DOHH2 (cell line): ENCODE results near the gene XIST.

ENCODE experiments used
- EZH2phosphoT487 ChIP-seq: fragments of 200-600 bp; sonication (generic); IDR thresholded peaks from 2 replicates; pipeline ENCODE4 v1.6.1; 2017; ENCODE audit warnings: borderline replicate concordance, mild to moderate bottlenecking, antibody characterized with exemption, low read length, moderate library complexity, mixed read lengths
- TF ChIP-seq, protein P1 (sequence below): fragments of 200-600 bp; sonication (generic); IDR thresholded peaks from one replicate; pipeline ENCODE4 v1.5.1; 2014; ENCODE audit warnings: antibody characterized with exemption, mild to moderate bottlenecking, low read depth, low read length; ENCODE audit not compliant: poor library complexity, severe bottlenecking

- TF ChIP-seq, protein P1, sequence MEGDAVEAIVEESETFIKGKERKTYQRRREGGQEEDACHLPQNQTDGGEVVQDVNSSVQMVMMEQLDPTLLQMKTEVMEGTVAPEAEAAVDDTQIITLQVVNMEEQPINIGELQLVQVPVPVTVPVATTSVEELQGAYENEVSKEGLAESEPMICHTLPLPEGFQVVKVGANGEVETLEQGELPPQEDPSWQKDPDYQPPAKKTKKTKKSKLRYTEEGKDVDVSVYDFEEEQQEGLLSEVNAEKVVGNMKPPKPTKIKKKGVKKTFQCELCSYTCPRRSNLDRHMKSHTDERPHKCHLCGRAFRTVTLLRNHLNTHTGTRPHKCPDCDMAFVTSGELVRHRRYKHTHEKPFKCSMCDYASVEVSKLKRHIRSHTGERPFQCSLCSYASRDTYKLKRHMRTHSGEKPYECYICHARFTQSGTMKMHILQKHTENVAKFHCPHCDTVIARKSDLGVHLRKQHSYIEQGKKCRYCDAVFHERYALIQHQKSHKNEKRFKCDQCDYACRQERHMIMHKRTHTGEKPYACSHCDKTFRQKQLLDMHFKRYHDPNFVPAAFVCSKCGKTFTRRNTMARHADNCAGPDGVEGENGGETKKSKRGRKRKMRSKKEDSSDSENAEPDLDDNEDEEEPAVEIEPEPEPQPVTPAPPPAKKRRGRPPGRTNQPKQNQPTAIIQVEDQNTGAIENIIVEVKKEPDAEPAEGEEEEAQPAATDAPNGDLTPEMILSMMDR: no peak
- no peak for TF ChIP-seq EZH2phosphoT487
Observed at GRCh38 chrX:73827406-73827805, 25.1 kb downstream of the XIST start.
